ENCODE results near the gene ACTA2.

The ACTA2 gene

GRCh38 chr10:88941026-88941425 lies 11.5 kb downstream of the ACTA2 start:
- Histone ChIP-seq H4K12ac (ENCODE audit: low read depth, low read length) (no peak overlapping the region), H2BK5ac (ENCODE audit: low read depth, low read length, poor library complexity) (no peak overlapping the region), H3K27me3 (ENCODE audit: insufficient read depth, low read length) (no peaks in the 10 kb centered on the region), H4K91ac (ENCODE audit: low read depth, low read length) (no peak overlapping the region), H2BK12ac (ENCODE audit: low read length) (no peak overlapping the region), H3K9ac (ENCODE audit: low read length) (no peak overlapping the region), H3K4ac (ENCODE audit: low read depth, low read length) (no peak overlapping the region), H3K18ac (ENCODE audit: low read length) (no peak overlapping the region), H3K4me1 (ENCODE audit: control insufficient read depth in 1 of 2, insufficient read depth in 2 of 2, low read length in 2 of 2) (no peaks in the 10 kb centered on the region), H3K79me2 (ENCODE audit: control insufficient read depth, insufficient read depth, low read length, poor library complexity) (no peaks in the 10 kb centered on the region), H3K36me3 (ENCODE audit: control insufficient read depth in 1 of 2, insufficient read depth in 2 of 2, low read length in 2 of 2) (peaks cover 6 to 22% of the 10 kb centered on the region in 2 experiments), H3K9me3 (ENCODE audit: insufficient read depth, low read depth, low read length) (no peaks in the 10 kb centered on the region), H3K4me3 (ENCODE audit: low read depth, low read length) (no peak overlapping the region), H3K79me1 (ENCODE audit: low read length) (no peaks in the 10 kb centered on the region), H2AFZ (ENCODE audit: insufficient read depth, low read length, poor library complexity) (no peak overlapping the region), H3K14ac (ENCODE audit: low read length) (no peak overlapping the region), H2BK120ac (ENCODE audit: insufficient read depth, low read length, poor library complexity) (no peak overlapping the region), H3K27ac (ENCODE audit: low read depth, low read length) (no peak overlapping the region), H2AK5ac (ENCODE audit: low read length) (no peak overlapping the region), H3K4me2 (ENCODE audit: low read length) (no peak overlapping the region), H3K23ac (ENCODE audit: low read length) (no peak overlapping the region), H4K8ac (ENCODE audit: low read depth, low read length) (no peak overlapping the region)
- no peak for DNase-seq
- no CpG with 5 or more reads among the region's 6 CpGs for WGBS (ENCODE audit: extremely low coverage, insufficient coverage, insufficient read length)

GRCh38 chr10:88938938-88939337 lies 13.6 kb downstream of the ACTA2 start:
- no peaks in the 10 kb centered on the region for H3K79me1 ChIP-seq (ENCODE audit: low read length)
- no peak overlapping the region for H3K18ac ChIP-seq (ENCODE audit: low read length)
- H3K4me2 ChIP-seq (ENCODE audit: low read length) = no peak overlapping the region
- H2AFZ ChIP-seq (ENCODE audit: insufficient read depth, low read length, poor library complexity) = no peak overlapping the region
- no peaks in the 10 kb centered on the region for H3K27me3 ChIP-seq (ENCODE audit: insufficient read depth, low read length)
- WGBS (ENCODE audit: extremely low coverage, insufficient coverage, insufficient read length) = no CpG with 5 or more reads among the region's 2 CpGs
- H4K8ac ChIP-seq (ENCODE audit: low read depth, low read length) = no peak overlapping the region
- H3K4me1 ChIP-seq (ENCODE audit: control insufficient read depth in 1 of 2, insufficient read depth in 2 of 2, low read length in 2 of 2) = no peaks in the 10 kb centered on the region
- H4K12ac ChIP-seq (ENCODE audit: low read depth, low read length) = no peak overlapping the region
- no peak overlapping the region for H3K9ac ChIP-seq (ENCODE audit: low read length)
- DNase-seq = no peak
- no peaks in the 10 kb centered on the region for H3K9me3 ChIP-seq (ENCODE audit: insufficient read depth, low read depth, low read length)
- H3K14ac ChIP-seq (ENCODE audit: low read length) = no peak overlapping the region
- H2AK5ac ChIP-seq (ENCODE audit: low read length) = no peak overlapping the region
- H3K4me3 ChIP-seq (ENCODE audit: low read depth, low read length) = no peak overlapping the region
- H2BK12ac ChIP-seq (ENCODE audit: low read length) = no peak overlapping the region
- H2BK5ac ChIP-seq (ENCODE audit: low read depth, low read length, poor library complexity) = no peak overlapping the region
- H2BK120ac ChIP-seq (ENCODE audit: insufficient read depth, low read length, poor library complexity) = no peak overlapping the region
- H3K79me2 ChIP-seq (ENCODE audit: control insufficient read depth, insufficient read depth, low read length, poor library complexity) = no peaks in the 10 kb centered on the region
- H3K23ac ChIP-seq (ENCODE audit: low read length) = no peak overlapping the region
- peaks cover 6 to 20% of the 10 kb centered on the region in 2 experiments for H3K36me3 ChIP-seq (ENCODE audit: control insufficient read depth in 1 of 2, insufficient read depth in 2 of 2, low read length in 2 of 2)
- H4K91ac ChIP-seq (ENCODE audit: low read depth, low read length) = no peak overlapping the region
- H3K4ac ChIP-seq (ENCODE audit: low read depth, low read length) = no peak overlapping the region
- H3K27ac ChIP-seq (ENCODE audit: low read depth, low read length) = no peak overlapping the region

GRCh38 chr10:88938039-88938438 lies 14.5 kb downstream of the ACTA2 start:
- WGBS (ENCODE audit: extremely low coverage, insufficient coverage, insufficient read length) = no CpG with 5 or more reads among the region's 3 CpGs
- Histone ChIP-seq H3K4me3 (ENCODE audit: low read depth, low read length) (no peak overlapping the region), H3K14ac (ENCODE audit: low read length) (no peak overlapping the region), H2AFZ (ENCODE audit: insufficient read depth, low read length, poor library complexity) (no peak overlapping the region), H2AK5ac (ENCODE audit: low read length) (no peak overlapping the region), H3K9ac (ENCODE audit: low read length) (no peak overlapping the region), H2BK120ac (ENCODE audit: insufficient read depth, low read length, poor library complexity) (no peak overlapping the region), H3K23ac (ENCODE audit: low read length) (no peak overlapping the region), H3K18ac (ENCODE audit: low read length) (no peak overlapping the region), H3K79me1 (ENCODE audit: low read length) (no peaks in the 10 kb centered on the region), H3K36me3 (ENCODE audit: control insufficient read depth in 1 of 2, insufficient read depth in 2 of 2, low read length in 2 of 2) (peaks cover 3 to 15% of the 10 kb centered on the region in 2 experiments), H3K9me3 (ENCODE audit: insufficient read depth, low read depth, low read length) (no peaks in the 10 kb centered on the region), H3K79me2 (ENCODE audit: control insufficient read depth, insufficient read depth, low read length, poor library complexity) (no peaks in the 10 kb centered on the region), H2BK5ac (ENCODE audit: low read depth, low read length, poor library complexity) (no peak overlapping the region), H3K27ac (ENCODE audit: low read depth, low read length) (no peak overlapping the region), H4K12ac (ENCODE audit: low read depth, low read length) (no peak overlapping the region), H3K4me1 (ENCODE audit: control insufficient read depth in 1 of 2, insufficient read depth in 2 of 2, low read length in 2 of 2) (no peaks in the 10 kb centered on the region), H3K27me3 (ENCODE audit: insufficient read depth, low read length) (no peaks in the 10 kb centered on the region), H4K91ac (ENCODE audit: low read depth, low read length) (no peak overlapping the region), H3K4ac (ENCODE audit: low read depth, low read length) (no peak overlapping the region), H2BK12ac (ENCODE audit: low read length) (no peak overlapping the region), H4K8ac (ENCODE audit: low read depth, low read length) (no peak overlapping the region), H3K4me2 (ENCODE audit: low read length) (no peak overlapping the region)
- DNase-seq = no peak

- no peak overlapping the region for H3K4me2 ChIP-seq (ENCODE audit: low read length)
- H3K4me1 ChIP-seq (ENCODE audit: control insufficient read depth in 1 of 2, insufficient read depth in 2 of 2, low read length in 2 of 2) = peaks cover 0 to 3% of the 10 kb centered on the region in 2 experiments
- no peak overlapping the region for H3K4ac ChIP-seq (ENCODE audit: low read depth, low read length)
- no peak for DNase-seq
- WGBS (ENCODE audit: extremely low coverage, insufficient coverage, insufficient read length) = no CpG with 5 or more reads among the region's 3 CpGs
- peaks cover 3 to 15% of the 10 kb centered on the region in 2 experiments for H3K36me3 ChIP-seq (ENCODE audit: control insufficient read depth in 1 of 2, insufficient read depth in 2 of 2, low read length in 2 of 2)
- no peak overlapping the region for H2BK5ac ChIP-seq (ENCODE audit: low read depth, low read length, poor library complexity)
- no peaks in the 10 kb centered on the region for H3K79me1 ChIP-seq (ENCODE audit: low read length)
- H4K91ac ChIP-seq (ENCODE audit: low read depth, low read length) = no peak overlapping the region
- no peak overlapping the region for H2AK5ac ChIP-seq (ENCODE audit: low read length)
- no peak overlapping the region for H4K8ac ChIP-seq (ENCODE audit: low read depth, low read length)
- no peak overlapping the region for H3K14ac ChIP-seq (ENCODE audit: low read length)
- no peak overlapping the region for H3K18ac ChIP-seq (ENCODE audit: low read length)
- H3K9me3 ChIP-seq (ENCODE audit: insufficient read depth, low read depth, low read length) = no peaks in the 10 kb centered on the region
- H3K9ac ChIP-seq (ENCODE audit: low read length) = no peak overlapping the region
- no peaks in the 10 kb centered on the region for H3K79me2 ChIP-seq (ENCODE audit: control insufficient read depth, insufficient read depth, low read length, poor library complexity)
- no peak overlapping the region for H4K12ac ChIP-seq (ENCODE audit: low read depth, low read length)
- H2BK12ac ChIP-seq (ENCODE audit: low read length) = no peak overlapping the region
- no peak overlapping the region for H3K27ac ChIP-seq (ENCODE audit: low read depth, low read length)
- no peak overlapping the region for H2BK120ac ChIP-seq (ENCODE audit: insufficient read depth, low read length, poor library complexity)
- H3K4me3 ChIP-seq (ENCODE audit: low read depth, low read length) = no peak overlapping the region
- no peak overlapping the region for H2AFZ ChIP-seq (ENCODE audit: insufficient read depth, low read length, poor library complexity)
- no peak overlapping the region for H3K23ac ChIP-seq (ENCODE audit: low read length)
- no peaks in the 10 kb centered on the region for H3K27me3 ChIP-seq (ENCODE audit: insufficient read depth, low read length)
Observed at GRCh38 chr10:88936656-88937055, 15.9 kb downstream of the ACTA2 start.

Data from trophoblast cell (in vitro differentiated cells and primary cell).